DND-41 (cell line): ENCODE results near the gene FOXK1.

ENCODE experiments used
- CTCF ChIP-seq: IDR thresholded peaks from 2 replicates; pipeline ENCODE4 v1.5.1; 2012; ENCODE audit warnings: borderline replicate concordance, low read length, moderate library complexity, mild to moderate bottlenecking; ENCODE audit not compliant: poor library complexity, severe bottlenecking; ENCODE audit errors: extremely low read depth
- EZH2 ChIP-seq: IDR thresholded peaks from 3 replicates; pipeline ENCODE4 v1.6.1; 2012; ENCODE audit warnings: borderline replicate concordance, low read depth, mild to moderate bottlenecking, moderate library complexity, low read length, inconsistent platforms; ENCODE audit not compliant: severe bottlenecking

- TF ChIP-seq CTCF (no peak), EZH2 (no peak)
These were observed 119.7 kb downstream of the FOXK1 start for GRCh38 chr7:4801839-4802231.
